ENCODE data around the gene CPLX3. TPM values are rescaled to one million over a fixed set of nuclear protein-coding genes. Genes with fewer than 3 reads are reported as not detected.

Gene CPLX3
- total RNA-seq, 4 donors from 2014 or later, result 0.47 TPM; not detected in 3

GRCh38 chr15:74850393-74850792 lies 24.0 kb downstream of the CPLX3 start:
- Histone ChIP-seq H3K36me3 (peaks cover 81% of the 10 kb centered on the region), H3K27ac (no peak overlapping the region), H3K4me3 (no peak overlapping the region), H3K27me3 (no peaks in the 10 kb centered on the region), H3K4me1 (peaks cover 16% of the 10 kb centered on the region), H3K9me3 (no peaks in the 10 kb centered on the region)
- TF ChIP-seq EP300 (IDR thresholded peaks at IDR 0.05), result no peak
- TF ChIP-seq POLR2A (IDR thresholded peaks at IDR 0.05), result no peak
- TF ChIP-seq CTCF (IDR thresholded peaks at IDR 0.05), result no peak
- TF ChIP-seq POLR2AphosphoS5 (IDR thresholded peaks at IDR 0.05), result no peak
- WGBS, result 100% methylated on average over 4 of the region's 4 CpGs
- no peak for DNase-seq (ENCODE audit: low spot score in 2 of 2)

DNA sequence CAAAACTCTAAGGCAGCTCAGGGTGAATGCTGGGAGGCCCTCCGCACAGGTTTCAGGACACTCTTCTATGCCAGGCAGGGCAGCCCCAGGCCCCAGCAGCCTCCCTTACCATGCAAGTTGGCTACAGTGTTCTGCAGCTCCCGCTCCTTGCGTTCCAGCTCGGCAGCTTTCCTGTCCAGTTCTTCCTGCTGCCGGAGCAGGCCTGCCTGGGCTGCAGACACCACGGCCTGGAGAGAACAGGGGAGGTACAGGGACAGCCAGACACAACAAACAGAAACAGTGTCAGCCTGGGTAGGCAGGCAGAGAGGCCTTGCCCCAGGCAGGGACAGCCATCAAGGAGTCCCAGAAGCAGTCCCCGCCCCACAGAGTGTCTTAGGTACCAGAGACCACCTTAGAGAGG lies 25.5 kb downstream of the CPLX3 start:
- no peaks in the 10 kb centered on the region for H3K27me3 ChIP-seq
- WGBS, result 77% methylated on average over 7 of the region's 7 CpGs
- DNase-seq (ENCODE audit: low spot score in 2 of 2), result no peak
- no peak overlapping the region for H3K4me3 ChIP-seq
- H3K36me3 ChIP-seq, result peaks cover 69% of the 10 kb centered on the region
- no peak overlapping the region for H3K27ac ChIP-seq
- TF ChIP-seq EP300 (IDR thresholded peaks at IDR 0.05), result no peak
- TF ChIP-seq POLR2A (IDR thresholded peaks at IDR 0.05), result no peak
- TF ChIP-seq CTCF (IDR thresholded peaks at IDR 0.05), result no peak
- no peak for TF ChIP-seq POLR2AphosphoS5 (IDR thresholded peaks at IDR 0.05)
- no peaks in the 10 kb centered on the region for H3K9me3 ChIP-seq
- H3K4me1 ChIP-seq, result peaks cover 29% of the 10 kb centered on the region

DNA sequence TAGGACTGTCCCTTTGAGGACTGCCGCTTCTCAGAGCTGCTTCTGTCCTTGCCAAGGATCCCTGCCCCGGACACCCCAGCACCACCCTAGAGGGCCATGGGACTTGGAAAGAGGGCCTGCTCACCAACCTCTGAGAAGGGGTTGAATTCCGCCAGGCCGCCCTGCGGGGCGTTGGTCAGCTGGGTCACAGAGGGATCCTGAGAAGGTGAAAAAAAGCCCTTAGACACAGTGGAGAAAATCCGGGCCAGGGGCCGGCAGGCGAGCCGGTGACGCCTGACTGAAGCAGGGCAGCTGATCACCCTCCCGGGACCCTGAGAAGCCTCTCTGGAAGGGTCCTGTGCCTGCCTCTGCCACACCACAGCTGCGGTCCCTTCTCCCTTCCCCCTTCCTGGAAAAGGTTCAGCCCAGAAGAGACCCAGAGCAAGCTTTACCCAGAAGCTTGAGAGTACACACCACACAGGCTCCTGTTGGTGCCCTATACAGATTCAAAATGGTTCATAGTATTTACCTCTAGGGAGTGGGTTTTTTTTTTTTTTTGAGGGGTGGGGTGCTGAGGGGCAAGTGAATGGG lies 28.1 kb downstream of the CPLX3 start:
- H3K9me3 ChIP-seq, result no peaks in the 10 kb centered on the region
- DNase-seq (ENCODE audit: low spot score in 2 of 2), result no peak
- H3K27ac ChIP-seq, result no peak overlapping the region
- peaks cover 47% of the 10 kb centered on the region for H3K36me3 ChIP-seq
- H3K27me3 ChIP-seq, result no peaks in the 10 kb centered on the region
- TF ChIP-seq CTCF (IDR thresholded peaks at IDR 0.05) (no peak), POLR2AphosphoS5 (IDR thresholded peaks at IDR 0.05) (no peak), POLR2A (IDR thresholded peaks at IDR 0.05) (no peak), EP300 (IDR thresholded peaks at IDR 0.05) (no peak)
- H3K4me3 ChIP-seq, result no peak overlapping the region
- H3K4me1 ChIP-seq, result peaks cover 52% of the 10 kb centered on the region
- WGBS, result 91% methylated on average over 10 of the region's 13 CpGs

DNA sequence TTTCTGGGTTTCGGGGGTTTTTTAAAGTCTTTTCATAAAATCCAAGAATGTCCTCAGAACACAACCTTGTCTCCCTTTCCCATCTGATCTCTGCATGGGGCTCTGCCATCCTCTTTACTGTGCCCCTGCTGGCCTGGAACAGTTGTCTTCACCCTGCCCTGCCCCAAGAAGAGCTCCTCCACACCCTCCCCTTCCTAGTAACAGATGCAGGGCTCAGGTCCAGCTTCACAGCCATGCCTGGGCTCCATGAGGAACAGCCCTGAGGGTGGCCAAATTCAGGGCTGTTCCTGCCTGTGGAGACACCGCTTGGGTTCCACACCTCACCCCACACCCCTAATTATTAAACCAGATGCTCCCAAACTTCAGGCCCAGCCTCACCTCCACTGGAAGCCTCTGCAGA lies 29.4 kb downstream of the CPLX3 start:
- Histone ChIP-seq H3K4me3 (no peak overlapping the region), H3K9me3 (no peaks in the 10 kb centered on the region), H3K4me1 (peaks cover 56% of the 10 kb centered on the region), H3K27ac (no peak overlapping the region), H3K36me3 (peaks cover 33% of the 10 kb centered on the region), H3K27me3 (no peaks in the 10 kb centered on the region)
- 55% methylated on average over 2 of the region's 2 CpGs for WGBS
- TF ChIP-seq EP300 (IDR thresholded peaks at IDR 0.05) (no peak), POLR2AphosphoS5 (IDR thresholded peaks at IDR 0.05) (no peak), POLR2A (IDR thresholded peaks at IDR 0.05) (no peak), CTCF (IDR thresholded peaks at IDR 0.05) (no peak)
- DNase-seq (ENCODE audit: low spot score in 2 of 2), result no peak

DNA sequence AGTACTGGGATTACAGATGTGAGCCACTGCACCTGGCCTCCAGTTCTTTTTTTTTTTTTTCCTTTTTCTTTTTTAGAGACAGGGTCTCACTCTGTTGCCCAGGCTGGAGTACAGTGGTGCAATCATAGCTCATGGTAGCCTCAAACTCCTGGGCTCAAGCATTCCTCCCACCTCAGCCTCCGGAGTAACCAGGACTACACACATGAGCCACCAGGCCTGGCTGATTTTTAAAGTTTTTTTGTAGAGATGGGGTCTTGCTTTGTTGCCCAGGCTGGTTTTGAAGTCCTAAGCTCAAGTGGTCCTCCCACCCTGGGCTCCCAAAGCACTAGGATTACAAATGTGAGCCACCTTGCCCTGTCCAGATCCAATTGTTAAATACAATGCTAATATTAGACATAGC lies 30.1 kb downstream of the CPLX3 start:
- Histone ChIP-seq H3K4me1 (peaks cover 56% of the 10 kb centered on the region), H3K27ac (no peak overlapping the region), H3K4me3 (no peak overlapping the region), H3K27me3 (no peaks in the 10 kb centered on the region), H3K9me3 (no peaks in the 10 kb centered on the region), H3K36me3 (peaks cover 27% of the 10 kb centered on the region)
- TF ChIP-seq CTCF (IDR thresholded peaks at IDR 0.05), result no peak
- TF ChIP-seq EP300 (IDR thresholded peaks at IDR 0.05), result no peak
- no peak for TF ChIP-seq POLR2AphosphoS5 (IDR thresholded peaks at IDR 0.05)
- TF ChIP-seq POLR2A (IDR thresholded peaks at IDR 0.05), result no peak
- DNase-seq (ENCODE audit: low spot score in 2 of 2), result no peak
- 100% methylated on average over 1 of the region's 1 CpG for WGBS
